Tibial nerve (tissue), 4 donors: ENCODE measurements around the gene MEX3B. TPM values are rescaled to one million over a fixed set of nuclear protein-coding genes. Genes with fewer than 3 reads are reported as not detected.

ENCODE experiments used
- DNase-seq, 2 donors: peaks; one replicate each; pipeline ENCODE4 v3.0.0-alpha.2; 2019; ENCODE audit warnings: low spot score in 2 of 2
- H3K27ac ChIP-seq, 4 donors: fragments of 200-600 bp; sonication (generic) in 3 of 4; one replicate each; pipeline ENCODE4 v1.5.1; 2017 to 2019; ENCODE audit warnings: mild to moderate bottlenecking in 1 of 4
- H3K27me3 ChIP-seq, 2 donors: fragments of 200-600 bp; sonication (generic) in 1 of 2; one replicate each; pipeline versions ENCODE4 v1.5.1 to v1.6.0; 2017 to 2019
- H3K36me3 ChIP-seq, 3 donors: fragments of 200-600 bp; sonication (generic); one replicate each; pipeline ENCODE4 v1.5.1; 2018 to 2019
- H3K4me1 ChIP-seq, 4 donors: fragments of 200-600 bp; sonication (generic) in 3 of 4; one replicate each; pipeline ENCODE4 v1.5.1; 2017 to 2019
- H3K4me3 ChIP-seq, 4 donors: fragments of 200-600 bp; sonication (generic) in 3 of 4; one replicate each; pipeline ENCODE4 v1.5.1; 2017 to 2019; ENCODE audit warnings: mild to moderate bottlenecking in 1 of 4, moderate library complexity in 1 of 4
- H3K9me3 ChIP-seq, 4 donors: fragments of 200-600 bp; sonication (generic) in 3 of 4; one replicate each; pipeline ENCODE4 v1.5.1; 2017 to 2019
- CTCF ChIP-seq, 5 experiments: fragments of 200-600 bp in 3 of 5; fragments of 450-650 bp in 2 of 5; sonication (generic) in 3 of 5; IDR thresholded peaks; one replicate each; pipeline ENCODE4 v1.5.1; 2016 to 2019; ENCODE audit warnings: antibody characterized with exemption in 5 of 5, mild to moderate bottlenecking in 3 of 5, moderate library complexity in 2 of 5
- EP300 ChIP-seq, 2 donors: sonication (generic); formaldehyde crosslinking; IDR thresholded peaks; one replicate each; pipeline ENCODE4 v1.6.1; 2017; ENCODE audit warnings: antibody characterized with exemption in 2 of 2, mild to moderate bottlenecking in 1 of 2
- POLR2A ChIP-seq, 2 donors: fragments of 450-650 bp; IDR thresholded peaks; one replicate each; pipeline ENCODE4 v1.6.1; 2017; ENCODE audit warnings: antibody characterized with exemption in 2 of 2, mild to moderate bottlenecking in 2 of 2, moderate library complexity in 2 of 2
- WGBS, 2 donors: methylation state at CpG; one replicate each; pipeline ENCODE4 v1.1.5; 2018; 5-methylcytosine and 5-hydroxymethylcytosine counted together
- total RNA-seq, 4 donors: library from RNA; depleted of rRNA; stranded (reverse); fragments of >200 nt; gene quantifications; one replicate each; pipeline ENCODE4 v1.1.0, GENCODE V29; 2016

MEX3B gene
- 1 to 10 TPM in 2 of 4 donors, under 1 TPM in 2; 0.30 to 1.9 (median 0.90) TPM for total RNA-seq

GRCh38 chr15:82045892-82046665 lies at the start of gene MEX3B:
Gene MEX3B (minus strand): TSS chr15:82046018. CDS start chr15:82045705, 313 bp downstream.
- whole genome bisulfite sequencing, 2 donors = 0% methylated on average over 22 to 48 of the region's 68 CpGs

GRCh38 chr15:82093774-82094211 lies 48.0 kb upstream of the MEX3B start:
- TF ChIP-seq CTCF (IDR thresholded peaks at IDR 0.05) = no peak
- TF ChIP-seq EP300 (IDR thresholded peaks at IDR 0.05) = no peak
- TF ChIP-seq POLR2A (IDR thresholded peaks at IDR 0.05) = no peak
- H3K9me3 ChIP-seq = peaks cover 0 to 10% (median 0%) of the 10 kb centered on the region in 4 donors
- H3K27ac ChIP-seq = no peak overlapping the region
- H3K4me1 ChIP-seq = no peaks in the 10 kb centered on the region
- 70 to 82% methylated on average over 13 of the region's 13 CpGs for WGBS, 2 donors
- H3K36me3 ChIP-seq = no peaks in the 10 kb centered on the region
- no peak overlapping the region for H3K4me3 ChIP-seq
- DNase-seq = no peak
- H3K27me3 ChIP-seq = no peaks in the 10 kb centered on the region

More at GRCh38 chr15:82045892-82046665, at the start of gene MEX3B:
- Histone ChIP-seq H3K27ac (peak within 1 kb of the TSS; percentile 88 to 95 (median 94)), H3K27me3 (no peaks in the 10 kb centered on the region), H3K4me1 (peaks cover 0 to 27% (median 18%) of the 10 kb centered on the region in 4 donors), H3K9me3 (no peaks in the 10 kb centered on the region), H3K36me3 (peaks cover 0 to 10% (median 0%) of the 10 kb centered on the region in 3 donors), H3K4me3 (peak within 1 kb of the TSS; percentile 68 to 99 (median 82))
- peak; percentile 86 to 88 for DNase-seq
- TF ChIP-seq CTCF (IDR thresholded peaks at IDR 0.05) = no peak
- TF ChIP-seq POLR2A (IDR thresholded peaks at IDR 0.05) = peak in 1 of 2 donors; percentile 24
- TF ChIP-seq EP300 (IDR thresholded peaks at IDR 0.05) = peak in 1 of 2 donors; percentile 51

- H3K27ac ChIP-seq = no peak overlapping the region
- 85 to 86% methylated on average over 5 of the region's 5 CpGs for WGBS, 2 donors
- H3K9me3 ChIP-seq = peaks cover 0 to 10% (median 0%) of the 10 kb centered on the region in 4 donors
- no peaks in the 10 kb centered on the region for H3K36me3 ChIP-seq
- no peaks in the 10 kb centered on the region for H3K4me1 ChIP-seq
- no peak for TF ChIP-seq POLR2A (IDR thresholded peaks at IDR 0.05)
- no peak for TF ChIP-seq CTCF (IDR thresholded peaks at IDR 0.05)
- no peak for TF ChIP-seq EP300 (IDR thresholded peaks at IDR 0.05)
- no peak for DNase-seq
- H3K27me3 ChIP-seq = no peaks in the 10 kb centered on the region
- no peak overlapping the region for H3K4me3 ChIP-seq
Observed at GRCh38 chr15:82093325-82093724, 47.5 kb upstream of the MEX3B start.

DNA sequence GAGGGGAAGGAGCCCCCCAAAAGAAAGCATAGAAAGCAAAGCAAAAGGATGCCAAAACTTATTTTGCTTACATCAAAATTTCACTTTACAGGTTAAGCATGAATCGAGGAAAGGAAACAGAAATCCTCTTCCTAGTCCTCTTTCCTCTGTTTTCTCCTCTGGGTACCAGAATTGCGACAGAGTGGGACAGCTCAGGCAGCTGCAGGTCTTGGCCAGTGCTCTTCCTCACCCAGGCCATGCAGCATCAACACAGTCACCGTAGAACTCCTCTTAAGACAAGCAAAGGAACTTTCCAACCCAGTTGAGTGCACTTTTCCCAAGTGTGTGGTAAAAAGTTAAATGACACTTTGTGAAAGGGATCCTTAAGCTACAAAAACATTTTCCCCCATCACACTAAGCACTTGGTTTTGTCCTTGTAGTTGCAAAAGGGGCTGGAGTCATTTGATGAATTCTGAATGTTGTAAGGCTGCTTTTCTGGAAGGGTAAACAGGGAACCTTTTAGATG lies 45.9 kb upstream of the MEX3B start:
- H3K36me3 ChIP-seq = no peaks in the 10 kb centered on the region
- no peak overlapping the region for H3K27ac ChIP-seq
- no peak for TF ChIP-seq EP300 (IDR thresholded peaks at IDR 0.05)
- TF ChIP-seq CTCF (IDR thresholded peaks at IDR 0.05) = no peak
- TF ChIP-seq POLR2A (IDR thresholded peaks at IDR 0.05) = no peak
- H3K4me3 ChIP-seq = no peak overlapping the region
- H3K27me3 ChIP-seq = no peaks in the 10 kb centered on the region
- DNase-seq = no peak
- no peaks in the 10 kb centered on the region for H3K4me1 ChIP-seq
- 68 to 79% methylated on average over 3 of the region's 3 CpGs for WGBS, 2 donors
- peaks cover 0 to 10% (median 0%) of the 10 kb centered on the region in 4 donors for H3K9me3 ChIP-seq
